LNCaP clone FGC (cell line): ENCODE data around the gene TIMM13.
"Not testable (repeated sequence)": the region's sequence is repeated elsewhere in the genome, so short reads cannot be mapped to it uniquely, and the experiment has no call there.

ENCODE experiments used
- DNase-seq: peaks from one replicate; pipeline ENCODE4 v3.0.0-alpha.2; 2011; ENCODE audit warnings: low read depth
- H3K4me3 ChIP-seq: 2 replicates; pipeline ENCODE4 v1.5.1; 2011; ENCODE audit warnings: mild to moderate bottlenecking, low read depth, low read length, control low read depth
- CTCF ChIP-seq: IDR thresholded peaks from 2 replicates; pipeline ENCODE4 v1.5.1; 2012; ENCODE audit warnings: mild to moderate bottlenecking; ENCODE audit not compliant: control insufficient read depth, insufficient read depth; ENCODE audit errors: extremely low read depth

TIMM13 gene

DNA sequence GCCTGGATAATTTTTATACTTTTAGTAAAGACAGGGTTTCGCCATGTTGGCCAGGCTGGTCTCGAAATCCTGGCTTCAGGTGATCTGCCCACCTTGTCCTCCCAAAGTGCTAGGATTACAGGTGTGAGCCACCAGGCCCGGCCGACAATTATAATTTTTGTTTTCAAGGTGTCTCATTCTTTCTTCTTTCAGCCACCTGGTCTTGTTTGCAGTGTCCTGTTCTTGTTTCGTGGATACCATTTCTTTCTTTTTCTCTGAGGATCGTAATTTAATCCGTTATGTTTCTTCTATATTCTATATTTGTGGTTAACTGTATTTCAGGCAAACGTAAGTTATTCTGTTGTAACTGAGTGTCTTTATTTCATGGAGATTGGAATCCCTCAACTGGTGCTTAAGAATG, 15.7 kb downstream of the TIMM13 start:
- no peak for DNase-seq
- TF ChIP-seq CTCF, result no peak
- no peak overlapping the region for H3K4me3 ChIP-seq

DNA sequence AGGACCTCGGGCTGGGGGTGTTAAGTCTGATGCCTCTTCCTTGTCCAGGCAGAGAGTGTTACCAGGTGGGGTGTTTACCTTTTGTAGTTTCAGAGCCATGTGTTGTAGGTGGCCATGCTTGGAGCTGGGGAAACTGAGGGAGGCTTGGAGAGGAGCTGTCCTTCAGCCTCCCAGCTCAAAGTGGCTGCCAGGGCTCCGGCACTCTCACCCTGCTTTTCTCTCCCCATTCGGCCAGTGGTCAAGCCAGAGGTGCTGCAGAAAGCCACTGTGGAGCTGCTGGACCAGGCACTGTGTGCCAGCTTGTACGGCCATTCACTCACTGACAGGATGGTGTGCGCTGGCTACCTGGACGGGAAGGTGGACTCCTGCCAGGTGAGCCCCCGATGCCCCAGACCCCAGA, 17.4 kb downstream of the TIMM13 start:
- no peak overlapping the region for H3K4me3 ChIP-seq
- TF ChIP-seq CTCF, result no peak
- no peak for DNase-seq

DNA sequence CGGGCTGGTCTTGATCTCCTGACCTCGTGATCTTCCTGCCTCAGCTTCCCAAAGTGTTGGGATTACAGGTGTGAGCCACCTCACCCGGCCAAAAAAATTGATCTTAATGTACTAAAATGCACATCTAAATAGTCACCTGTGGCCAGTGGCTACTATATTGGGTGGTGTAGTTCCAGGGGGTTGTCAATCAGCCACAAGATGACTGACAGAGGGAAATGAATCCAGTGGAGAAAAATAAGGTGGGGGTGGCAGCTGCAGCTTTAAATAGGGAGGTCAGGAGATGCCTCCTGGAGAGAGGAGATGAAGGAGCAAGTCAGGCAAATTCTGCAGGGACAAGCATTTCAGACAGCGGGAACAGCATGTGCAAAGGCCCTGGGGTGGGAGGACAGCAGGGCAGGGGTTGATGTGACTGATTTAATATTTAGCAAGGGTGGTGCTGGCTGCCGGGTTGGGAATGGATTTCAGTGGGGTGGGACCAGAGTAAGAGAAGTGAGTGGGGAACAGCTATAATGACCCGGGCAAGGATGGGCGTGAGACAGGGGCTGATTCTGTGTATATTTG, 18.0 kb downstream of the TIMM13 start:
- no peak overlapping the region for H3K4me3 ChIP-seq
- TF ChIP-seq CTCF, result no peak
- DNase-seq, result no peak

DNA sequence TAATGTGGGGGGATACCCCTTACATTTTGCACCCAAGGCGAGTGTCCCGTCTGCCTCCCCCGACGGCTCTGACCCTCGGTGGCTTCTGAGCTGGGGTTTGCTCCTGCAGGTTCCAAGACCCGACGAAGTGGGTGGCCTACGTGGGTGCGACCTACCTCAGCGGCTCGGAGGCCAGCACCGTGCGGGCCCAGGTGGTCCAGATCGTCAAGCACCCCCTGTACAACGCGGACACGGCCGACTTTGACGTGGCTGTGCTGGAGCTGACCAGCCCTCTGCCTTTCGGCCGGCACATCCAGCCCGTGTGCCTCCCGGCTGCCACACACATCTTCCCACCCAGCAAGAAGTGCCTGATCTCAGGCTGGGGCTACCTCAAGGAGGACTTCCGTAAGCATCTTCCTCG, 19.1 kb downstream of the TIMM13 start:
- no peak overlapping the region for H3K4me3 ChIP-seq
- no peak for TF ChIP-seq CTCF
- DNase-seq, result no peak

- H3K4me3 ChIP-seq, result no peak overlapping the region
- DNase-seq, result no peak
- TF ChIP-seq CTCF, result no peak
These were observed 27.8 kb downstream of the TIMM13 start for GRCh38 chr19:2399582-2399981.

GRCh38 chr19:2398735-2399305, 28.6 kb downstream of the TIMM13 start:
- TF ChIP-seq CTCF, result no peak
- no peak for DNase-seq
- no peak overlapping the region for H3K4me3 ChIP-seq

GRCh38 chr19:2397173-2397572, 30.2 kb downstream of the TIMM13 start:
- DNase-seq, H3K4me3 ChIP-seq: not testable (repeated sequence)

DNA sequence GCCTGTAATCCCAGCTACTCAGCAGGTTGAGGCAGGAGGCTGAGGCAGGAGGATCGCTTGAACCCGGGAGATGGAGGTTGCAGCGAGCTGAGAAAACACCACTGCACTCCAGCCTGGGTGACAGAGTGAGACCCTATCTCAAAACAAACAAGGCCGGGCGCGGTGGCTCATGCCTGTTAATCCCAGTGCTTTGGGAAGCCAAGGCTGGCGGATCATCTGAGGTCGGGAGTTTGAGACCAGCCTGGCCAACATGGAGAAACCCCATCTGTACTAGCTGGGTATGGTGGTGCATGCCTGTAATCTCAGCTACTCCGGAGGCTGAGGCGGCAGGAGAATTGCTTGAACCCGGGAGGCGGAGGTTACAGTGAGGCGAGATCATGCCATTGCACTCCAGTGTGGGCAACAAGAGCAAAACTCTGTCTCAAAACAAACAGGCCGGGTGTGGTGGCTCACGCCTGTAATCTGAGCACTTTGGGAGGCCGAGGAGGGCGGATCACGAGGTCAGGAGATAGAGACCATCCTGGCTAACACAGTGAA, 32.0 kb downstream of the TIMM13 start:
- not testable (repeated sequence) for DNase-seq, H3K4me3 ChIP-seq
